HepG2 (cell line): ENCODE data around the gene SH3BP5. TPM values are rescaled to one million over a fixed set of nuclear protein-coding genes. Genes with fewer than 3 reads are reported as not detected.
A peak's percentile ranks its signal among the peaks of the same experiment; 100 is the strongest.

Experiments used
- CBX2 ChIP-seq, 2 experiments: fragments of 200-600 bp in 1 of 2; sonication (generic); formaldehyde crosslinking in 1 of 2; IDR thresholded peaks; 2 replicates each; pipeline versions ENCODE4 v1.7.0 to v1.8.1; 2018 to 2022; ENCODE audit warnings: low read depth in 2 of 2, low read length in 1 of 2, mild to moderate bottlenecking in 1 of 2, missing genetic modification reagents in 1 of 2
- CEBPG ChIP-seq: IDR thresholded peaks from 2 replicates; pipeline ENCODE4 v1.6.1; 2016
- ETS1 ChIP-seq: sonication (generic); formaldehyde crosslinking; IDR thresholded peaks from 2 replicates; pipeline ENCODE4 v1.4.0; 2020; ENCODE audit warnings: missing genetic modification reagents
- GABPA ChIP-seq, 2 experiments: IDR thresholded peaks; 2 replicates each; pipeline ENCODE4 v1.6.1; 2011 to 2016; ENCODE audit warnings: low read depth in 2 of 2, low read length in 1 of 2, missing biosample characterization in 1 of 2, missing genetic modification characterization in 1 of 2
- HDAC2 ChIP-seq: sonication (generic); formaldehyde crosslinking; IDR thresholded peaks from 2 replicates; pipeline ENCODE4 v1.4.0; 2020; ENCODE audit warnings: missing genetic modification reagents
- HMG20B ChIP-seq: conservative IDR thresholded peaks from 2 replicates; pipeline ENCODE4 v1.6.1; 2016; ENCODE audit warnings: missing genetic modification reagents, missing compliant biosample characterization
- KDM6A ChIP-seq: IDR thresholded peaks from 2 replicates; pipeline ENCODE4 v1.6.1; 2016; ENCODE audit warnings: low read depth
- KLF9 ChIP-seq: IDR thresholded peaks from 2 replicates; pipeline ENCODE4 v1.6.1; 2016; ENCODE audit warnings: low read depth
- MBD4 ChIP-seq: IDR thresholded peaks from 2 replicates; pipeline ENCODE4 v1.6.1; 2012; ENCODE audit warnings: low read length, inconsistent platforms, borderline replicate concordance
- NFE2 ChIP-seq: sonication (generic); formaldehyde crosslinking; IDR thresholded peaks from 2 replicates; pipeline ENCODE4 v1.4.0; 2020; ENCODE audit warnings: missing genetic modification reagents
- RARG ChIP-seq: sonication (generic); formaldehyde crosslinking; IDR thresholded peaks from 2 replicates; pipeline ENCODE4 v1.4.0; 2020; ENCODE audit warnings: low read depth, mild to moderate bottlenecking, missing genetic modification reagents
- RXRA ChIP-seq: sonication (generic); formaldehyde crosslinking; IDR thresholded peaks from 2 replicates; pipeline ENCODE4 v1.5.1; 2020; ENCODE audit warnings: missing genetic modification reagents
- SALL1 ChIP-seq: sonication (generic); formaldehyde crosslinking; IDR thresholded peaks from 2 replicates; pipeline ENCODE4 v1.8.0; 2022; ENCODE audit warnings: mild to moderate bottlenecking, missing genetic modification reagents
- SKIL ChIP-seq: sonication (generic); formaldehyde crosslinking; IDR thresholded peaks from 2 replicates; pipeline ENCODE4 v1.8.0; 2022; ENCODE audit warnings: missing genetic modification reagents, mild to moderate bottlenecking, moderate library complexity, borderline replicate concordance
- SYNCRIP ChIP-seq: fragments of 200-400 bp; formaldehyde crosslinking; IDR thresholded peaks from 2 replicates; pipeline ENCODE4 v1.6.1; 2018; ENCODE audit warnings: mild to moderate bottlenecking, low read depth, low read length; ENCODE audit not compliant: insufficient read depth
- TRIM24 ChIP-seq: sonication (generic); formaldehyde crosslinking; IDR thresholded peaks from 2 replicates; pipeline ENCODE4 v1.8.0; 2022; ENCODE audit warnings: mild to moderate bottlenecking, missing genetic modification reagents
- U2AF2 ChIP-seq: fragments of 200-400 bp; formaldehyde crosslinking; IDR thresholded peaks from 2 replicates; pipeline ENCODE4 v1.6.1; 2017; ENCODE audit warnings: low read depth, mild to moderate bottlenecking, low read length
- ZFP37 ChIP-seq: sonication (generic); formaldehyde crosslinking; IDR thresholded peaks from 2 replicates; pipeline ENCODE4 v1.4.0; 2020; ENCODE audit warnings: missing genetic modification reagents, borderline replicate concordance
- ZNF10 ChIP-seq: sonication (generic); formaldehyde crosslinking; IDR thresholded peaks from 2 replicates; pipeline ENCODE4 v1.4.0; 2020; ENCODE audit warnings: mild to moderate bottlenecking, low read depth, missing genetic modification reagents, borderline replicate concordance
- ZNF350 ChIP-seq: sonication (generic); formaldehyde crosslinking; IDR thresholded peaks from 2 replicates; pipeline ENCODE4 v1.4.0; 2020; ENCODE audit warnings: mild to moderate bottlenecking, low read depth, missing genetic modification reagents, borderline replicate concordance
- ZNF430 ChIP-seq: sonication (generic); formaldehyde crosslinking; IDR thresholded peaks from 2 replicates; pipeline ENCODE4 v1.9.0; 2021; ENCODE audit warnings: mild to moderate bottlenecking, missing genetic modification reagents
- ZNF563 ChIP-seq: sonication (generic); formaldehyde crosslinking; IDR thresholded peaks from 2 replicates; pipeline ENCODE4 v1.8.0; 2022; ENCODE audit warnings: mild to moderate bottlenecking, moderate library complexity, missing genetic modification reagents
- polyA plus RNA-seq, 8 experiments: library from polyadenylated mRNA; depleted of rRNA in 3 of 8; stranded (reverse) in 7 of 8; unstranded in 1 of 8; fragments of >200 nt; fragmentation: Illumina TruSeq in 4 of 8; extraction: Trizol in 4 of 8; gene quantifications; 2 replicates each; pipeline versions ENCODE4 v1.2.1 to v1.2.3, GENCODE V29; 2011 to 2016; ENCODE audit warnings: low read depth in 4 of 8, missing spikeins in 1 of 8, mixed read lengths in 1 of 8; ENCODE audit not compliant: insufficient read depth in 1 of 8
- total RNA-seq, 5 experiments: library from RNA; depleted of rRNA; stranded (reverse); fragments of >200 nt; fragmentation: Illumina TruSeq; extraction: Trizol; gene quantifications; 2 replicates each; pipeline ENCODE4 v1.2.3, GENCODE V29; 2016; ENCODE audit warnings: low read depth in 1 of 5
- TF ChIP-seq, protein P1 (sequence below): sonication (generic); formaldehyde crosslinking; IDR thresholded peaks from 2 replicates; pipeline ENCODE4 v1.5.1; 2020; ENCODE audit warnings: missing genetic modification reagents, mild to moderate bottlenecking, borderline replicate concordance

Gene SH3BP5
- total and polyA plus RNA-seq, 2 of the 13 experiments (the other 11 are each of a cell fraction or from before 2014, with no cell fraction given), result 0.09 to 0.16 TPM

DNA sequence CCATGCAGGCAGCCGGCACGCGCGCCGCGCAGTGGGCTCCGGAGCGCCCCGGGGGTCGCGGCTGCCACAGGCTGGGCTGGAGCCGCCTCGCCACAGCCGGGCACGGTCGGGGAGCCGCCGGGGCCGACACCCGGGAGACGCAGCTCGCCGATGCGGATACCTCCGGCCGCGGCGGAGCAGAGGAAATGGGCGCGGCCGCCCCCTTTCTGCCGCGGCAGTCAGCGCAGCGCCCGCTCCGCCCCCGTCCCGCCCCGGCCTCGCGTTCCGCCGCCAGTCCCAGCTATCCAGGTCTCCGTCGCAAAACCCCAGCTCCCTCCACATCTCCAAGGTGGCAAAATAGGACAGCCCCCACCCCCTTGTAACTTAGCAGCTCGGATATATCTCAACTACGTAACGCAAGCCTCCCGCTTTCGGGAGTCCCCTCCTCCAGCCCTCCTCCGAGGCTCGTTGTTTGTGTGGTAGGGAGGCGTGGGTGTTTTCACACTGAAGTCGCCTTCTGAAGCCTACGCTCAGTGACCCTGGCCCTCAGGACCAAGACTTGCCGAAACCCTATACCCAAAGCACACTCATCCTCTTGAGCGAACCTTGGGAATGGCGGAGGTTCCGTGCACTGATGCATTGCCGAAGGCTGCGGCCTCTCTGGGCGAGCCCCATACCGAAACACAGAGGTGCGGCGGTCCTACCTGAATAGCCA is at the start of gene SH3BP5 (continued):
- no peak for TF ChIP-seq GABPA (IDR thresholded peaks at IDR 0.05; ENCODE audit: low read depth, low read length)
- TF ChIP-seq GABPA (CRISPR knock-in tag; IDR thresholded peaks at IDR 0.05; ENCODE audit: low read depth), result no peak
- no peak for TF ChIP-seq ZNF10 (CRISPR knock-in tag)
- no peak for TF ChIP-seq ZNF350 (CRISPR knock-in tag)
- no peak for TF ChIP-seq NFE2 (CRISPR knock-in tag)
- peak; percentile 42; the same call in 1 of the 2 replicates for TF ChIP-seq ZNF563 (CRISPR knock-in tag)
- no peak for TF ChIP-seq CEBPG (CRISPR knock-in tag)
- TF ChIP-seq HMG20B (CRISPR knock-in tag), result no peak
- no peak for TF ChIP-seq KDM6A (CRISPR knock-in tag)
- TF ChIP-seq TRIM24 (CRISPR knock-in tag), result no peak
- 0 out of 2 replicates have a peak, but pooled peaks have one; percentile 12 for TF ChIP-seq SALL1 (CRISPR knock-in tag)
- no peak for TF ChIP-seq CBX2 (IDR thresholded peaks at IDR 0.05; ENCODE audit: low read depth, low read length)
- TF ChIP-seq CBX2 (CRISPR knock-in tag; IDR thresholded peaks at IDR 0.05; ENCODE audit: low read depth), result no peak
- no peak for TF ChIP-seq RXRA (CRISPR knock-in tag)
- no peak for TF ChIP-seq SYNCRIP
- TF ChIP-seq ETS1 (CRISPR knock-in tag), result no peak
- TF ChIP-seq RARG (CRISPR knock-in tag), result no peak
- no peak for TF ChIP-seq ZNF430 (CRISPR knock-in tag)
- TF ChIP-seq HDAC2 (CRISPR knock-in tag), result no peak
- no peak for TF ChIP-seq SKIL (CRISPR knock-in tag)
- TF ChIP-seq U2AF2, result no peak
- TF ChIP-seq KLF9 (CRISPR knock-in tag), result no peak
- TF ChIP-seq, protein P1, sequence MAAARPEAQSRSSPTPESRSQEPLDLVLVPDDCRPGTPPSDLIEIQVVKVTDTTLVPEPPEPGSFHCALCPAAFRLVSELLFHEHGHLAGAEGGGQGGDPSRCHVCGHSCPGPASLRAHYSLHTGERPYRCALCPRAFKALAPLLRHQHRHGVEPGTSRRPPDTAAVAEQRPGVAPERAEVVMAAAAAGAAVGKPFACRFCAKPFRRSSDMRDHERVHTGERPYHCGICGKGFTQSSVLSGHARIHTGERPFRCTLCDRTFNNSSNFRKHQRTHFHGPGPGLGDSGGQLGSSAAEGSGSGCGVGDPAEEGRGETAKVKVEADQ (CRISPR knock-in tag), result no peak
- TF ChIP-seq ZFP37 (CRISPR knock-in tag), result no peak
- TF ChIP-seq MBD4, result no peak
